H1 (cell line): ENCODE measurements around the gene METAP1D. TPM values are rescaled to one million over a fixed set of nuclear protein-coding genes. Genes with fewer than 3 reads are reported as not detected.
"Not testable (repeated sequence)": the region's sequence is repeated elsewhere in the genome, so short reads cannot be mapped to it uniquely, and the experiment has no call there.

Experiments
- CTCF ChIA-PET: fragments of 300-600 bp; sonication (Branson Sonifier 250); formaldehyde crosslinking; loops from one replicate; lab custom pipeline; 2021; ENCODE audit not compliant: partially characterized antibody; lab: Charles Lee
- POLR2A ChIA-PET: fragments of 300-600 bp; sonication (Branson Sonifier 250); formaldehyde crosslinking; loops from one replicate; lab custom pipeline; 2021; ENCODE audit warnings: inconsistent platforms; ENCODE audit not compliant: partially characterized antibody; lab: Charles Lee
- DNase-seq, 2 experiments: peaks; one replicate each; pipeline versions ENCODE4 v3.0.0 to v3.0.0-alpha.2; 2010 to 2022; ENCODE audit warnings: low spot score in 2 of 2, low read depth in 1 of 2, mixed read lengths in 1 of 2
- FAIRE-seq: peaks from 2 replicates; lab custom pipeline; 2011; peaks lifted over from hg19 to GRCh38; lab: Jason Lieb, UNC
- H2AFZ ChIP-seq: 2 replicates; pipeline ENCODE4 v1.8.1; 2012; ENCODE audit warnings: low read length, inconsistent platforms
- H2AK5ac ChIP-seq: 2 replicates; pipeline ENCODE4 v1.6.1; 2013; ENCODE audit warnings: low read depth, low read length
- H2BK120ac ChIP-seq: replicated peaks from 2 replicates; pipeline ENCODE3; 2013; ENCODE audit warnings: low read depth, low read length, inconsistent platforms
- H2BK12ac ChIP-seq: 2 replicates; pipeline ENCODE4 v1.6.1; 2013; ENCODE audit warnings: low read depth, low read length
- H2BK15ac ChIP-seq: 2 replicates; pipeline ENCODE4 v1.6.1; 2013; ENCODE audit warnings: low read length
- H2BK20ac ChIP-seq: 2 replicates; pipeline ENCODE4 v1.6.1; 2013; ENCODE audit warnings: low read length
- H2BK5ac ChIP-seq: 2 replicates; pipeline ENCODE4 v1.6.1; 2013; ENCODE audit warnings: low read depth, low read length
- H3K14ac ChIP-seq: 2 replicates; pipeline ENCODE4 v1.6.1; 2013; ENCODE audit warnings: inconsistent platforms; ENCODE audit not compliant: insufficient read length
- H3K18ac ChIP-seq: 2 replicates; pipeline ENCODE4 v1.6.1; 2013; ENCODE audit warnings: low read length; ENCODE audit errors: extremely low read depth
- H3K23ac ChIP-seq: 2 replicates; pipeline ENCODE4 v1.6.1; 2013; ENCODE audit warnings: inconsistent platforms; ENCODE audit not compliant: insufficient read length
- H3K23me2 ChIP-seq: 2 replicates; pipeline ENCODE4 v1.6.1; 2013; ENCODE audit warnings: low read depth, low read length
- H3K27ac ChIP-seq: 2 replicates; pipeline ENCODE4 v1.6.1; 2011; ENCODE audit warnings: low read depth, low read length, inconsistent platforms
- H3K27me3 ChIP-seq, 4 experiments: replicated peaks in 1 of 4; 1 replicate in 1 of 4; 2 replicates in 3 of 4; pipeline versions ENCODE4 v1.6.1 to v1.8.1; 2011 to 2013; ENCODE audit warnings: low read length in 3 of 4, mild to moderate bottlenecking in 3 of 4, inconsistent platforms in 2 of 4, mixed read lengths in 2 of 4, moderate library complexity in 1 of 4; ENCODE audit not compliant: control insufficient read depth in 3 of 4, insufficient read depth in 3 of 4; ENCODE audit errors: extremely low read depth in 1 of 4
- H3K36me3 ChIP-seq, 4 experiments: 2 replicates each; pipeline versions ENCODE4 v1.6.1 to v1.8.1; 2011 to 2013; ENCODE audit warnings: mild to moderate bottlenecking in 4 of 4, low read length in 3 of 4, moderate library complexity in 2 of 4, control low read depth in 1 of 4, inconsistent platforms in 1 of 4; ENCODE audit not compliant: insufficient read depth in 4 of 4, control insufficient read depth in 2 of 4
- H3K4ac ChIP-seq: replicated peaks from 2 replicates; pipeline ENCODE3; 2013; ENCODE audit warnings: low read length, low read depth, mixed read lengths, inconsistent platforms; ENCODE audit not compliant: insufficient read length
- H3K4me1 ChIP-seq, 4 experiments: replicated peaks in 1 of 4; 1 replicate in 1 of 4; 2 replicates in 3 of 4; pipeline versions ENCODE4 v1.6.1 to v1.8.1; 2011 to 2013; ENCODE audit warnings: low read length in 3 of 4, inconsistent platforms in 2 of 4, mixed read lengths in 1 of 4; ENCODE audit not compliant: insufficient read depth in 4 of 4, control insufficient read depth in 3 of 4
- H3K4me2 ChIP-seq, 2 experiments: 2 replicates each; pipeline versions ENCODE4 v1.6.1 to v1.8.1; 2011 to 2013; ENCODE audit warnings: low read depth in 2 of 2, low read length in 2 of 2, control low read depth in 1 of 2, inconsistent platforms in 1 of 2, mild to moderate bottlenecking in 1 of 2; ENCODE audit not compliant: insufficient read depth in 1 of 2
- H3K4me3 ChIP-seq, 4 experiments: fragments of 200-600, 300-600 bp in 1 of 4; sonication (generic), shearing (Covaris generic), sonication (Bioruptor Twin) in 1 of 4; 2 replicates each; pipeline versions ENCODE4 v1.5.1 to v1.8.1; 2011 to 2016; ENCODE audit warnings: low read length in 4 of 4, low read depth in 3 of 4, control low read depth in 2 of 4, inconsistent platforms in 2 of 4, mild to moderate bottlenecking in 2 of 4, mixed read lengths in 1 of 4, moderate library complexity in 1 of 4; ENCODE audit not compliant: insufficient read depth in 2 of 4; ENCODE audit errors: extremely low read depth in 1 of 4
- H3K56ac ChIP-seq: replicated peaks from 2 replicates; pipeline ENCODE3; 2013; ENCODE audit warnings: low read depth, mild to moderate bottlenecking, mixed read lengths, low read length, inconsistent platforms; ENCODE audit not compliant: insufficient read length
- H3K79me1 ChIP-seq: 2 replicates; pipeline ENCODE4 v1.6.1; 2013; ENCODE audit warnings: low read depth, low read length, control low read depth
- H3K79me2 ChIP-seq, 2 experiments: 2 replicates each; pipeline versions ENCODE4 v1.6.1 to v1.8.1; 2012 to 2013; ENCODE audit warnings: low read length in 2 of 2, mild to moderate bottlenecking in 2 of 2, inconsistent platforms in 1 of 2; ENCODE audit not compliant: insufficient read depth in 2 of 2, control insufficient read depth in 1 of 2
- H3K9ac ChIP-seq, 4 experiments: replicated peaks in 1 of 4; 1 replicate in 1 of 4; 2 replicates in 3 of 4; pipeline versions ENCODE4 v1.6.1 to v1.8.1; 2011 to 2013; ENCODE audit warnings: low read depth in 3 of 4, low read length in 3 of 4, control low read depth in 2 of 4, mild to moderate bottlenecking in 2 of 4, moderate library complexity in 2 of 4, inconsistent platforms in 1 of 4; ENCODE audit errors: extremely low read depth in 1 of 4
- H3K9me3 ChIP-seq, 2 experiments: 2 replicates each; pipeline versions ENCODE4 v1.6.1 to v1.8.1; 2012 to 2013; ENCODE audit warnings: mild to moderate bottlenecking in 2 of 2, moderate library complexity in 2 of 2, control low read depth in 1 of 2, inconsistent platforms in 1 of 2, low read depth in 1 of 2, low read length in 1 of 2, mixed read lengths in 1 of 2; ENCODE audit not compliant: insufficient read depth in 2 of 2
- H4K20me1 ChIP-seq, 2 experiments: replicated peaks in 1 of 2; 2 replicates each; pipeline versions ENCODE3 to v1.8.1; 2011 to 2013; ENCODE audit warnings: inconsistent platforms in 2 of 2, low read length in 2 of 2, mild to moderate bottlenecking in 1 of 2; ENCODE audit not compliant: insufficient read depth in 2 of 2, control insufficient read depth in 1 of 2
- H4K5ac ChIP-seq: 2 replicates; pipeline ENCODE4 v1.6.1; 2013; ENCODE audit warnings: low read length, low read depth, mixed read lengths, inconsistent platforms; ENCODE audit not compliant: insufficient read length
- H4K8ac ChIP-seq: 2 replicates; pipeline ENCODE4 v1.8.0; 2013; ENCODE audit warnings: mild to moderate bottlenecking, moderate library complexity, low read length, inconsistent platforms; ENCODE audit not compliant: insufficient read depth; ENCODE audit errors: extremely low read depth
- H4K91ac ChIP-seq: replicated peaks from 2 replicates; pipeline ENCODE3; 2013; ENCODE audit warnings: low read length, mixed read lengths, inconsistent platforms; ENCODE audit not compliant: insufficient read length
- WGBS, 2 experiments: shearing (Covaris generic) in 1 of 2; methylation state at CpG; one replicate each; pipeline versions ENCODE4 v1.1.6 to v1.1.7; 2013 to 2015; ENCODE audit warnings: low lambda C conversion rate in 2 of 2, mixed read lengths in 2 of 2, inconsistent platforms in 1 of 2, low coverage in 1 of 2, missing lambda C conversion rate in 1 of 2; ENCODE audit not compliant: insufficient replicate concordance in 2 of 2, insufficient coverage in 1 of 2, insufficient read length in 1 of 2; ENCODE audit errors: extremely low coverage in 1 of 2, missing lambda C conversion rate in 1 of 2; 5-methylcytosine and 5-hydroxymethylcytosine counted together
- polyA plus RNA-seq, 7 experiments: library from polyadenylated mRNA; depleted of rRNA in 3 of 7; stranded (reverse) in 5 of 7; unstranded in 2 of 7; fragments of >200 nt in 5 of 7; fragments of 200-250 nt in 2 of 7; gene quantifications; 1 replicate in 5 of 7; 2 replicates in 1 of 7; 4 replicates in 1 of 7; pipeline versions ENCODE4 v1.2.1 to v1.2.3, GENCODE V29; 2011 to 2013; ENCODE audit warnings: missing spikeins in 2 of 7, mixed read lengths in 2 of 7
- total RNA-seq: library from RNA; stranded (reverse); fragmentation: NEBNext Ultra II Directional; extraction: Animal tissue kit (Norgen Biotek cat#: 25700); gene quantifications from 2 replicates; pipeline ENCODE4 v1.2.1, GENCODE V29; 2021

The METAP1D gene
- total and polyA plus RNA-seq, 2 of the 8 experiments (the other 6 are each of a cell fraction or from before 2014, with no cell fraction given): 3.9 to 6.2 TPM

DNA sequence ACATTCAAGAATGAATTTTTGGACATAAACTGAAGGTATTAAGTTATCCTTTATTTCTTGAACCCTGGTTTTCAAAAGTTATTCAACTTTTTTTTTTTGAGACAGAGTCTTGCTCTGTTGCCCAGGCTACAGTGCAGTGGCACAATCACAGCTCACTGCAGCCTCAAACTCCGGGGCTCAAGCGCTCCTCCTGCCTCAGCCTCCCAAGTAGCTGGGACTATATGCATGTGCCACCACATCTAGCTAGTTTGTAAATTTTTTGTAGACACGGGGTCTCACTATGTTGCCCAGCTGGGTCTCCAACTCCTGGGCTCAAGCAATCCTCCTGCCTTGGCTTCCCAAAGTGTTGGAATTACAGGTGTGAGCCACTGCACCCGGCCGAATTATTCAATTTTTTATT, 2.7 kb upstream of the METAP1D start:
- H2BK5ac ChIP-seq, H4K8ac ChIP-seq, POLR2A ChIA-PET, H3K79me2 ChIP-seq, H3K79me1 ChIP-seq, H3K9me3 ChIP-seq, H2BK12ac ChIP-seq, H3K56ac ChIP-seq, H3K36me3 ChIP-seq, H4K20me1 ChIP-seq, H2BK120ac ChIP-seq, H2AK5ac ChIP-seq, H3K4me2 ChIP-seq, DNase-seq, H3K14ac ChIP-seq, H3K18ac ChIP-seq, H4K91ac ChIP-seq, H2BK15ac ChIP-seq, H3K27ac ChIP-seq, H3K9ac ChIP-seq, H2AFZ ChIP-seq, H2BK20ac ChIP-seq, H3K4ac ChIP-seq, H3K23ac ChIP-seq, H3K4me3 ChIP-seq, FAIRE-seq, H3K4me1 ChIP-seq, H4K5ac ChIP-seq: not testable (repeated sequence)
- Histone ChIP-seq H3K27me3 (peaks cover 0 to 16% (median 7%) of the 10 kb centered on the region in 4 experiments; a peak in 4 of 7 replicates), H3K23me2 (peaks cover 11% of the 10 kb centered on the region)
- CTCF ChIA-PET: interaction anchor here (0.6 kb wide), 1 partner anchor 189 kb away, joined by 3 read pairs; no protein-coding TSS in a partner anchor
- WGBS, 2 experiments: 89% methylated on average over 5 of the region's 5 CpGs; no CpG with 5 or more reads in 1 of the 2 experiments
